ENCODE results near the gene COA7.

Gene COA7

GRCh38 chr1:52640697-52641096 lies 57.5 kb downstream of the COA7 start:
- no peak overlapping the region for H3K27ac ChIP-seq
- TF ChIP-seq ZFX (IDR thresholded peaks at IDR 0.05) (no peak), CTCF (conservative IDR thresholded peaks at IDR 0.05) (no peak)

- H3K27ac ChIP-seq: no peak overlapping the region
- TF ChIP-seq ZFX (IDR thresholded peaks at IDR 0.05) (no peak), CTCF (conservative IDR thresholded peaks at IDR 0.05) (no peak)
Measured at GRCh38 chr1:52637946-52638345, 60.2 kb downstream of the COA7 start.

- no peak overlapping the region for H3K27ac ChIP-seq
- TF ChIP-seq CTCF (conservative IDR thresholded peaks at IDR 0.05) (no peak), ZFX (IDR thresholded peaks at IDR 0.05) (no peak)
Measured at GRCh38 chr1:52636721-52637695, 61.1 kb downstream of the COA7 start.

GRCh38 chr1:52635321-52636089 lies 62.6 kb downstream of the COA7 start:
- no peak overlapping the region for H3K27ac ChIP-seq
- TF ChIP-seq ZFX (IDR thresholded peaks at IDR 0.05) (no peak), CTCF (conservative IDR thresholded peaks at IDR 0.05) (no peak)

All from C4-2B (cell line).